D721Med (cell line): ENCODE results near the gene CEP164.
"Not testable (repeated sequence)": the region's sequence is repeated elsewhere in the genome, so short reads cannot be mapped to it uniquely, and the experiment has no call there.

Experiments used
- DNase-seq: peaks from one replicate; pipeline ENCODE4 v3.0.0; 2011; ENCODE audit warnings: low spot score; ENCODE audit not compliant: insufficient read length
- FAIRE-seq: peaks from 2 replicates; lab custom pipeline; 2011; peaks lifted over from hg19 to GRCh38; lab: Jason Lieb, UNC
- CTCF ChIP-seq: IDR thresholded peaks from 2 replicates; pipeline ENCODE4 v1.5.1; 2012; ENCODE audit warnings: mild to moderate bottlenecking, control low read depth; ENCODE audit not compliant: insufficient read depth; ENCODE audit errors: missing control alignments

The CEP164 gene

DNA sequence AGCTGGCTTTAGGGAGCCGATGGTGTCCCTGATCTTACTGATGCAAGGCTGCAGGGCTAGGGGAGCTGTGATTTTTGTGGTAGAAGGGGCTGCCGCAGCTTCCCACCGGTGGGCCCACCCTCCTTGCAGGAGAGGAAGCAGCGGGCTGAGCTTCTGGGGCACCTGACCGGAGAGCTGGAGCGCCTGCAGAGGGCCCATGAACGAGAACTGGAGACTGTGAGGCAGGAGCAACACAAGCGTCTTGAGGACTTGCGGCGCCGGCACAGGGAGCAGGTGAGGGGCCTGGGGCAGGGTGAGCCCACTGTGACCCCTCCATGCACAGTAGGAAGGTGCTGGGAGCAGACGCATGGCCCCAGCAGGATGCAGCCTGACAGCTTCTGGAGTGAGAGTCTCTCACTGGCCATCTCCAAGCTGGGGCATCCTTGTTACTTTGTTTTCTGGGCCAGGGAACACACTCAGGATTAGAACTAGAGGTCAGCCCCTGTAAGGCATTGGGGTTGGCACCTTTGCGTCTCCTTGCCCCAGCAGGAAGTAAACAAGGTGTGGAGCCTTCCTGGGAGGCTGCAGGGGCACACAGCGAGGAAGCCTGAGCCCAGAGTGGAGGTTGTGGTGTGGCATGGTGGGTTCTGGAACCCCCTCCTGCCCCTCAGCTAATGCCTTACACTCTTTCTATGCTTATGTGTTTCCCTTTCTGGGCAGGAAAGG lies 66.7 kb downstream of the CEP164 start:
- FAIRE-seq: no peak
- no peak for TF ChIP-seq CTCF
- no peak for DNase-seq

DNA sequence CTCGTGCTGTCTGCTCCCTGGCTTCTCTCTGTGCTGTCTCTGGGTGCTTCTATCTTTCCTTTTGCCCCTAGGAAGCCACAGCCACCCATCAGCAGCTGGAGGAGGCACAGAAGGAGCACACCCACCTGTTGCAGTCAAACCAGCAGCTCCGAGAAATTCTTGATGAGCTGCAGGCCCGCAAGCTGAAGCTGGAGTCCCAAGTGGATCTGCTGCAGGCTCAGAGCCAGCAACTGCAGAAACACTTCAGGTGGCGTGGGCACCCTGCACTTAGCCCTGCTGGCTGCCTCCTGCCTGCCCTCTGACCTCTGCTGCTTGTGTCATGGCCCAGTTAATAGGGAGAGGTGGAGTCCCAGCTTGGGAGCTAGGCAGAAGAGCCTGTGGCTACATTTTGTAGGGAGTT lies 67.8 kb downstream of the CEP164 start:
- TF ChIP-seq CTCF: no peak
- FAIRE-seq (no peak), DNase-seq (no peak)

GRCh38 chr11:117396970-117397369 lies 69.3 kb downstream of the CEP164 start:
- FAIRE-seq: no peak

DNA sequence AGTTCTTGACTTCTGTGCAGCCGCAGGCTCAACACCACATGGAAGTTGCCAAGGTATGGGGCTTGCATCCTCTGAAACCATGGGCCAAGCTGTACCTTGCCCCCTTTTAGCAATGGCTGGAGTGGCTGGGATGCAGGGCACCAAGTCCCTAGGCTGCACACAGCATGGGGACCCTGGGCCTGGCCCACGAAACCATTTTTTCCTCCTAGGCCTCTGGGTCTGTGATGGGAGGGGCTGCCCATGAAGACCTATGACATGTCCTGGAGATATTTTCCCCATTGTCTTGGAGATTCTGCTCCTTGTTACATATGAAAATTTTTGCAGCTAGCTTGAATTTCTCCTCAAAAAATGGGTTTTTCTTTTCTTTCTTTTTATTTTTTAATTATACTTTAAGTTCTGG lies 71.0 kb downstream of the CEP164 start:
- not testable (repeated sequence) for FAIRE-seq, DNase-seq

More at GRCh38 chr11:117396970-117397369, 69.3 kb downstream of the CEP164 start:
- TF ChIP-seq CTCF: no peak
- DNase-seq: no peak

DNA sequence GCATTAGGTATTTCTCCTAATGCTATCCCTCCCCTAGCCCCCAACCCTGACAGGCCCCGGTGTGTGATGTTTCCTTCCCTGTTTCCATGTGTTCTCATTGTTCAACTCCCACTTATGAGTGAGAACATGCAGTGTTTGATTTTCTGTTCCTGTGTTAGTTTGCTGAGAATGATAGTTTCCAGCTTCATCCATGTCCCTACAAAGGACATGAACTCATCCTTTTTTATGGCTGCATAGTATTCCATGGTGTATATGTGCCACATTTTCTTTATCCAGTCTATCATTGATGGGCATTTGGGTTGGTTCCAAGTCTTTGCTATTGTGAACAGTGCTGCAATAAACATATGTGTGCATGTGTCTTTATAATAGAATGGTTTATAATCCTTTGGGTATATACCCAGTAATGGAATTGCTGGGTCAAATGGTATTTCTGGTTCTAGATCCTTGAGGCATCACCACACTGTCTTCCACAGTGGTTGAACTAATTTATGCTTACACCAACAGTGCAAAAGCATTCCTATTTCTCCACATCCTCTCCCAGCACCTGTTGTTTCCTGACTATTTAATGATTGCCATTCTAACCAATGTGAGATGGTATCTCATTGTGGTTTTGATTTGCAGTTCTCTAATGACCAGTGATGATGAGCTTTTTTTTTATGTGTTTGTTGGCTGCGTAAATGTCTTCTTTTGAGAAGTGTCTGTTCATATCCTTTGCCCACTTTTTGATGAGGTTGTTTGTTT lies 71.6 kb downstream of the CEP164 start:
- DNase-seq, FAIRE-seq: not testable (repeated sequence)

- not testable (repeated sequence) for FAIRE-seq, DNase-seq
Measured at GRCh38 chr11:117405898-117406297, 78.2 kb downstream of the CEP164 start.

DNA sequence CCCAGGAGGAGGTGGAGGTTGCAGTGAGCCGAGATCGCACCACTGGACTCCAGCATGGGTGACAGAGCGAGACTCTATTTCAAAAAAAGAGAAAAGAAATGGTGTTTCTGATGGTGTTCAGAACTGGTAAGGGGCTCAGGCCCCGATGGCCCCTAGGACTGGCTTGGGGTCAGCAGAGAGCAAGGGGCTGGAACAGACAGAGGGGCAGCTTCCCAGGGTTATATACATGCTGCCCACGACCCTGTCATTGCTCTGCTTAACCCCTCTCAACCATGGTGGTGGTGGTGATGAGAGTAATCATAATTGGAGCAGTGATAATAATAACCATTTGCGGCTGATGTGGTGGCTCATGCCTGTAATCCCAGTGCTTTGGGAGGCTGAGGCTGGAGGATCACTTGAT lies 79.4 kb downstream of the CEP164 start:
- TF ChIP-seq CTCF: no peak
- no peak for FAIRE-seq
- no peak for DNase-seq

DNA sequence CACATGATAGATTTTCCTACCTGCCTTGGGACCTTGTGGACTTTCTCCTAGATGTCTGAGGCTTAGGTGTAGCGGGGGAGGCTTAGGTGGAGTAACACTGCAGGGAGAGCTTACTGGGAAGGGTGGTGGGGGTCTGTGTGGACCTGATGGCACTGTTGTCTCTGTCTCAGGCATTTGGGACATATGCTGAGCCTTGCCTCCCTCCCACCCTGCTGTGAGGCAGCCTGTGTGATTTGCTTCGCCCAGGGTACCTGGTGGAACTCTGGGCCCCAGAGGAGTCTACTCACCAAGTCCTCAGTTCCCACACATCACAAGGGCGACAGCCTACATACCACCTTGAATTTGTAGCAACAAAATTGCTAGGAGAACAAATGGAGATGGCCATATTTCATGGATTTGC lies 80.7 kb downstream of the CEP164 start:
- DNase-seq: no peak
- no peak for FAIRE-seq
- TF ChIP-seq CTCF: no peak
